DMS 273 (cell line): ENCODE data around the gene MYT1.
"Not testable (repeated sequence)": the region's sequence is repeated elsewhere in the genome, so short reads cannot be mapped to it uniquely, and the experiment has no call there.

Source experiments
- DNase-seq: peaks from one replicate; lab custom pipeline; 2025; ENCODE audit not compliant: unreplicated experiment; lab: John Stamatoyannopoulos, UW

Gene MYT1

DNA sequence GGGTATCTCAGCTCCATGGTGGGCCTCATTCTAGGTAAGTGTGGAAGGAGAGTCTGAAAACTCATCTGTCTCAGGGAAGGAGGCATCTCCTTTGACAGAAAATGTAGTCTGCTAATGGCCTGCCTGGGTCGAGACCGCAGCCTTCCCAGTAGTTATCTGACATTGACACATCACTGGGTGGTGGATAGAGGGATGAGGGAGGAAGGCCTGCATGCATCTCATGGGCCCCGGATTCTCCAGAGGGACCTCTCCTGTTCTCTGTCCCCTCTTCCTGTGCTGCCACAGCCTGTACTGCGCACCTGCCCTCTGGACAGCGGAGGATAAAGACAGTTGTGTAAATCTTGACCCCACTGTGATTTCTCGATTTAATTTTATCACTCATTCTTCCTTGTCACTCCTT is 96.0 kb downstream of the MYT1 start:
- DNase-seq = no peak

DNA sequence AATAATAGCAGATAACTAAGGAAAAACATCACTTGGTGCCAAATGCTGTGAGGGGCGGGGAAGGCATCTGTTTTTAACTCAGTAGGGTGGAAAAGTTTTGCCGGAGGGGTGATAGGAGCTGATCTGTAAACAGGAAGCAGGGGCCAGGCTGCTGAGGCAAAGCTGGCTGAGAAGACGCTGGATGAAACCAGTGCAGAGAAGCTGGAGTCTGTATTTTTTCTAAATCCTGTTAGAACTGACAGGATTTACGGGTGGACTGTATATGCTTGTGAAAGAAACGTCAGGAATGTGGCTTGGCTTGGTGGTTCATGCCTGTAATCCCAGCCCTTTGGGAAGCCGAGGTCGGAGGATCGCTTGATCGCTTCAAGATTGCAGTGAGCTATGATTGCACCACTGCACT is 96.9 kb downstream of the MYT1 start:
- DNase-seq = no peak

DNA sequence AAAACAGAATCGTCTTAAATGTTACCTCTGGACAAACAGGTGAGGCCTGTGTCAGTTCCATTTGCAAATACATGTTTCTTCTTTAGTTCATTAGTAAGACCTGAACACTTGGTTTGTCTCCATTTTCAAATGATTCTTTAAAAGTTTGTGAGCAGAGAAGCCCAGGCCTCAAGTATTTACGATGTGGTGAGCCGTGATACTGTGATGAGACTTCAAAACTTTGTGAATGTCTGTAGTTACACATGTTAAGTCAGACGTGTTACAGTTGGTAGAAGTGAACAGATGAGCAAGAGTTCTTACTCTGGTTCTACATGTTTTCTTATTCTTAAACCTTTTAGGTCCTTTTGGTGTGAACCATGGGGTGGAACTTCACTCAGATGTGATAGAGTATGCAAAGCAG is 99.8 kb downstream of the MYT1 start:
- no peak for DNase-seq

GRCh38 chr20:64265201-64265600 is 100.9 kb downstream of the MYT1 start:
- no peak for DNase-seq

DNA sequence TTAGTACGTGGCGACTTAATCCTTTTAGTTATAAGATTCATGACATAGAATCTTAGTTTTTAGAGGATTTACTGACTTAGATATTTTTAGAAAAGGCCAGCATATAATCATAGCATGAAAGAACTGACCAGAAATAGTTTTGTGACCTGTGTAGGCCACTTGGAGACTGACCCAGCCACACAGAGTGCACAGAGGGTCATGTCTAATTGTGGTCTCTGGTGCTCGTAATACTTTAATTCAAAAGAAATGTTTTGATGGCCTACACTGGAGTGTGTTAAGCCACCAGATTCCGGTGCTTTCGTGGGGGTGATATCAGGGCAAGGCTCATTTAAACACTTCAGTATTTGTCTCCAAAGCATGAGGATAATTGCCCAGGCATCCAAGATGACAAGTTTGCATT is 102.7 kb downstream of the MYT1 start:
- DNase-seq = no peak

- DNase-seq = no peak
Observed at GRCh38 chr20:64268174-64268573, 103.9 kb downstream of the MYT1 start.

GRCh38 chr20:64269604-64270411 is 105.6 kb downstream of the MYT1 start:
- DNase-seq = no peak

- DNase-seq = no peak
Observed at GRCh38 chr20:64271636-64272035, 107.4 kb downstream of the MYT1 start.

GRCh38 chr20:64273109-64273508 is 108.9 kb downstream of the MYT1 start:
- no peak for DNase-seq

DNA sequence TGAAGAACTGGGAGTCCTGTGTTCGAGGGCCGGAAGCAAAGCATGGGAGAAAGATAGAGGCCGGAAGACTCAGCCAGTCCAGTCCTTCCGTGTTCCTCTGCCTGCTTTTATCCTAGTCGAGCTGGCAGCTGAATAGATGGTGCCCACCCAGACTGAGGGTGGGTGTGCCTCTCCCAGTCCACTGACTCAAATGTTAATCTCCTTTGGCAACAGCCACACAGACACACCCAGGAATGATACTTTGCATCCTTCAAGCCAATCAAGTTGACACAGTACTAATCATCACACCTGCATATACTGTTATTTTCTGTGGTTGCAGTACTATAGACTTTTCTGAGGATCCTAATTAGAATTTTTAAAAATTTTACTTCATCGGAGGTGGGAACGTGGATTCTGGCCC is 112.6 kb downstream of the MYT1 start:
- DNase-seq = no peak

- no peak for DNase-seq
Observed at GRCh38 chr20:64277571-64278316, 113.5 kb downstream of the MYT1 start.

DNA sequence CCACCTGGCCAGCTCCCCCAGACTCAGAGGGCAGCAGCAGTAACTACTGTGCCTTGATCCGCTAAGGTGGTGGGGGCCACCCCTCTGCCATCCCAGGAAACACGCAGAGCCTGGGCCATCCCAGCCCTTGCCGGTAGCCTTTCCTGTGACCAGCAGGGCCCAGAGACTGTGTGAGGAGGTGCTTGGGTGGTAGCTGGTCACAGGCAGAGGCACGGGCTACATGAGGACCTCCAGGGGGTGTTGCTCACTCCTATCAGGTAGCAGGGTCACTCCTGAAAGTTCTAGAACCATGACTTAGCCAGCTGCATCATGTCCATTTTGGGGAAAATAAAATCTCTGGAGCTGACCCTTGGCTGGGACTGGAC is 114.0 kb downstream of the MYT1 start:
- DNase-seq = no peak

DNA sequence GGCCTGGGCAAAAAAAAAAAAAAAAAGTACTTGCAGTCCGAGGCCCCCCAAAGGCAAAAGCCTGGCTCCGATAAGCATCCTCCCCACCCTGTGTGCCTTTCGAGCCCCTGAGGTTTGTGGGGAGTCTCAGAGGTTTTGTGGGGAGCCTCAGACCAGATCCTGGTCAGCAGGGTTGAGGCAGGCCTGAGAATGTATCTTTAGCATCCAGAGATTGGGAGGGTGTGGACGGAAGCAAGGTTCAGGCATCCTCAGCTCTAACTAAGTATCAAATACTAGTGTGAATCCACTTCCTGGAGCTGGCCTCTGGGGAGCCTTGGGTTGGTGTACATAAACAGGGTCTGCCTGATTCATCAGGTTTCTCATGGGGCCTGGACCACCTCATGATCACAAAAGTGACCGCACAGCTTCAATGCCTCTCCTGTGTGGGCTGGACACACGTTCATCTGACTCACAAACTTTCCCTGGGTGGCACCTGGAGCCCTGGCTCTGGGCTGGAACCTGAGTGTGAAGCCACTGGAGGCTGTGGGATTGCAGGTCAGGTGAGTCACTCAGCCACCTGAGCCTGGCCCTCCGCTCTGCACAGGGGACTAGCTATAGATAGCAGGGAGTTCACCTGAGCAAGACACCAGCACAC is 115.7 kb downstream of the MYT1 start:
- no peak for DNase-seq

DNA sequence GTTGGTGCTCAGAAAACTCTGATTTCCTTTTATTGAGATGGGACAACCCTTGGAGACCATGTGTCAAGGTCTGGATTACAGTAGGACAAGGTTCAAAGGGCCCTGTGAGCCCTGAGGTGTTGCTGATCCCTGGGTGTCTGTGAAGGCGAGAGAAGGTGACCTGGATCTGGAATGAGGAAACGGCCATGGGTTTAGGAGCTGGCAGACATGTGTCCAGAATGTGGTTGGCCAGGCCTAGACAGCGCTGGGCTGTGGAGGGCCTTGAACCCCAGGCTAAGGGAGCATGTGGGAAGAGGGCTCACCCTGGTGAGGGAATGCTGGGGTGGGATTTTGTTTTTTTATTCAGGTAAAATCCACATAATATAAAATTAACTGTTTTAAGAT is 116.2 kb downstream of the MYT1 start:
- DNase-seq = no peak

DNA sequence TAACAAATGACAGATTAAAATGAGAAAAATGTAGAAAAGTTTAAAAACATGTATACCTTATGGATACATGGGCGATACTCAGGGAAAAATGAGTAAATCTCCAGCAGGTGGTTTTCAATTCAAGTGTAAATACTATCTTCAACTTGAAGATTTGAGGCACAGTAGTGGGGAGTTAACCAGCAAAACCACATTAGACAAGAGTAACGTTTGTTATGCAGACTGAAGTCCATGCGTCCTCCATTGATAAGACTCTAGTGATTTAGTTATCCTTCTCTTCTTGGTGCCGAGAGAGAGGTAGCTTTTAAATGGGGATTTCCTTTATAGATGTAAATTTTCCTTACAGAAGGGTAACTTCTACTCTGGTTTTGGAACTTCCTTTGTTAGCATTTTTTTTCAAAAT is 119.4 kb downstream of the MYT1 start:
- no peak for DNase-seq

- DNase-seq = peak; percentile 92
Observed at GRCh38 chr20:64285579-64286446, 121.6 kb downstream of the MYT1 start.

- DNase-seq = peak; percentile 22
Observed at GRCh38 chr20:64286447-64287263, 122.4 kb downstream of the MYT1 start.

DNA sequence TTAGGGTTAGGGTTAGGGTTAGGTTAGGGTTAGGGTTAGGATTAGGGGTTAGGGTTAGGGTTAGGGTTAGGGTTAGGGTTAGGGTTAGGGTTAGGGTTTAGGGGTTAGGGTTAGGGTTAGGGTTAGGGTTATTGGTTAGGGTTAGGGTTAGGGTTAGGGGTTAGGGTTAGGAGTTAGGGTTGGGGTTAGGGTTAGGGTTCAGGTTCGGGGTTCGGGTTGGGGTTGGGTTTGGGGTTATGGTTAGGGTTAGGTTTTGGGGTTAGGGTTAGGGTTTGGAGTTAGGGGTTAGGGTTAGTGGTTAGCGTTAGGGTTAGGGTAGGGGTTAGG is 123.0 kb downstream of the MYT1 start:
- DNase-seq = not testable (repeated sequence)
